PFSK-1 (cell line): ENCODE measurements around the gene DYNLRB2.

ENCODE experiments used
- FOXP2 ChIP-seq: optimal IDR thresholded peaks from 2 replicates; pipeline ENCODE3; 2011; ENCODE audit warnings: borderline replicate concordance, control low read depth, inconsistent platforms; ENCODE audit not compliant: insufficient read depth; ENCODE audit errors: extremely low read length, extremely low read depth
- POLR2AphosphoS5 ChIP-seq: IDR thresholded peaks from 2 replicates; pipeline ENCODE4 v1.6.1; 2012; ENCODE audit warnings: low read depth, mild to moderate bottlenecking, control low read depth, low read length, moderate library complexity
- SIN3A ChIP-seq: IDR thresholded peaks from 2 replicates; pipeline ENCODE4 v1.6.1; 2012; ENCODE audit warnings: mild to moderate bottlenecking, low read length, moderate library complexity, borderline replicate concordance; ENCODE audit not compliant: insufficient read depth
- TAF1 ChIP-seq: IDR thresholded peaks from 2 replicates; pipeline ENCODE4 v1.6.1; 2012; ENCODE audit warnings: low read length, control low read depth, borderline replicate concordance; ENCODE audit not compliant: insufficient read depth
- TF ChIP-seq, protein P1 (sequence below), 2 experiments: IDR thresholded peaks; 2 replicates each; pipeline versions ENCODE4 v1.6.1 to v1.8.0; 2011 to 2012; ENCODE audit warnings: low read depth in 2 of 2, low read length in 2 of 2, control low read depth in 1 of 2, inconsistent platforms in 1 of 2, mild to moderate bottlenecking in 1 of 2, moderate library complexity in 1 of 2; ENCODE audit not compliant: insufficient read depth in 1 of 2

DYNLRB2 gene

DNA sequence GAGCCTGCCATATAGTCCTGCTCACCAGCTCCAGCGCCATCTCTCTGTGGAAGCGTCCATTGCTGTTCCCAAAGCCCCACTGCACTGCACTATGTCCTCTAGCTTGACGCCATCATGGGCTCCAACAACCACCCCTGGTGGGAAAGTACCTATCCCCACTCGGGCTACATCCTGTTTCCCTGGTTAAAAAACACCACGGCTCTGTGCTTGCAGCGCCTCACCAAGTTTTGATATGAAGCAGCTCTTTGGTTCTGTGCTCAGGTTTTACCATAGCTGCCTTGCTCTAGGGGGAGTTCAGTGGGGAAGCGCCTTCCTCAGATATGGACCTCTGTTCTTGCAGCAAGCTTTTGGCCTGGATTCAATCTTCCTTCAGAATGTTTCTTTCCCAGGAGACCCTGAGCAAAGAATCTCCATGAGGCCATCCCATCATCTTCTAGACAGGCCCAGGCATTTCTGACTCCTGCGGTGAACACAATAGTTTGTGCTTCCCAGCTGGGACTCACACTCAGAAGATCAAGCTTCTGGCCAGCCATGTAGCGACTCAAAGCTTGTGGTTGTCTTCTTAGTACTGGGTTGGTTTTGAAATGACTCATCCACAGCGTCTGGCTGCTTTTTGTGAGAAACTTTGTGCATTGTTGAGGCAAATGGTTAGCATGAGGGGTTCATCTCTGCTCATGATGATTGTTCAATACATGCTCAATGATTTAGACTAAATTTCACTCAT is 39.5 kb downstream of the DYNLRB2 start:
- TF ChIP-seq SIN3A (no peak), POLR2AphosphoS5 (no peak), FOXP2 (no peak), TAF1 (no peak)
- TF ChIP-seq, protein P1, sequence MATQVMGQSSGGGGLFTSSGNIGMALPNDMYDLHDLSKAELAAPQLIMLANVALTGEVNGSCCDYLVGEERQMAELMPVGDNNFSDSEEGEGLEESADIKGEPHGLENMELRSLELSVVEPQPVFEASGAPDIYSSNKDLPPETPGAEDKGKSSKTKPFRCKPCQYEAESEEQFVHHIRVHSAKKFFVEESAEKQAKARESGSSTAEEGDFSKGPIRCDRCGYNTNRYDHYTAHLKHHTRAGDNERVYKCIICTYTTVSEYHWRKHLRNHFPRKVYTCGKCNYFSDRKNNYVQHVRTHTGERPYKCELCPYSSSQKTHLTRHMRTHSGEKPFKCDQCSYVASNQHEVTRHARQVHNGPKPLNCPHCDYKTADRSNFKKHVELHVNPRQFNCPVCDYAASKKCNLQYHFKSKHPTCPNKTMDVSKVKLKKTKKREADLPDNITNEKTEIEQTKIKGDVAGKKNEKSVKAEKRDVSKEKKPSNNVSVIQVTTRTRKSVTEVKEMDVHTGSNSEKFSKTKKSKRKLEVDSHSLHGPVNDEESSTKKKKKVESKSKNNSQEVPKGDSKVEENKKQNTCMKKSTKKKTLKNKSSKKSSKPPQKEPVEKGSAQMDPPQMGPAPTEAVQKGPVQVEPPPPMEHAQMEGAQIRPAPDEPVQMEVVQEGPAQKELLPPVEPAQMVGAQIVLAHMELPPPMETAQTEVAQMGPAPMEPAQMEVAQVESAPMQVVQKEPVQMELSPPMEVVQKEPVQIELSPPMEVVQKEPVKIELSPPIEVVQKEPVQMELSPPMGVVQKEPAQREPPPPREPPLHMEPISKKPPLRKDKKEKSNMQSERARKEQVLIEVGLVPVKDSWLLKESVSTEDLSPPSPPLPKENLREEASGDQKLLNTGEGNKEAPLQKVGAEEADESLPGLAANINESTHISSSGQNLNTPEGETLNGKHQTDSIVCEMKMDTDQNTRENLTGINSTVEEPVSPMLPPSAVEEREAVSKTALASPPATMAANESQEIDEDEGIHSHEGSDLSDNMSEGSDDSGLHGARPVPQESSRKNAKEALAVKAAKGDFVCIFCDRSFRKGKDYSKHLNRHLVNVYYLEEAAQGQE (IDR thresholded peaks at IDR 0.05; ENCODE audit: insufficient read depth in 1 of 2, low read depth in 2 of 2, low read length in 2 of 2) = no peak

DNA sequence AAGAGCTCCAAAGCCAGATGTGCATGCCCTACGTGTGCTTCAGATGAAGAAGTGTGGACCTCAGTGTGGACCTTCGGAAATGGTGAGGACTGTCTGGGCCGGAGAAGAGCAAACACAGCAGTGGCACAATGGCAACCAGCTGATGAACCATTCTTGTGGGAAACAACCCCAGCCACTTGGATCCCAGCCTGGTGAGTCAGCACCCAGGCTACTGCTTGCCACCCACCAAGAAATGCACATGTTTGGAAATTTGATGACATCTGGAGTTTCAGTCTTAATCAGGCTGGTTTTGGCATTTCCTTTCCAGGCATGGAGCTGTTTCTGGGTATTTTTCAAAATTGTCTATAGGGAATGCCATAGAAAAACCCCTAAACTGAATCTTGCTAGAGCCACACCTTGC is 42.7 kb downstream of the DYNLRB2 start:
- TF ChIP-seq POLR2AphosphoS5 (no peak), FOXP2 (no peak), SIN3A (no peak), TAF1 (no peak)
- TF ChIP-seq, protein P1 (IDR thresholded peaks at IDR 0.05; ENCODE audit: insufficient read depth in 1 of 2, low read depth in 2 of 2, low read length in 2 of 2) = no peak

DNA sequence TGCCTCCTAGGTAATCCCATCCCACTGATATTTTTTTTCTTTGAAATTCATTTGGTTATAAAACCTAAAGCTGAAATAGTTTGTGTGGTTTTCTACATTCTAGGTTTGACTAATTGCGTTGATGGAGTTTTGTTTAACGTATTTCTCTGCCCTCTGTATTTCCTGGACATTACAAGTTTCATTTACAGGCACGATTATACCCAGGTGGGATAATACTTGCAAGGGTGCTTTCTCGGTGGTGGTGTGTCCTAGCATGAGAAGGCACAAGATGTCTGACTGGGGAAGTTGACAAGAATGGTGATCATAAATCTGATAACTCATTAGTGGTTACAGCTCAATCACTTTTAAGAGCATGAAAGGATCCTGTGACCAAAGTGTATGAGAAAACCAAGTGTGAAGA is 45.0 kb downstream of the DYNLRB2 start:
- TF ChIP-seq POLR2AphosphoS5 = no peak
- TF ChIP-seq FOXP2 = no peak
- no peak for TF ChIP-seq SIN3A
- TF ChIP-seq, protein P1 (IDR thresholded peaks at IDR 0.05; ENCODE audit: insufficient read depth in 1 of 2, low read depth in 2 of 2, low read length in 2 of 2) = no peak
- TF ChIP-seq TAF1 = no peak

DNA sequence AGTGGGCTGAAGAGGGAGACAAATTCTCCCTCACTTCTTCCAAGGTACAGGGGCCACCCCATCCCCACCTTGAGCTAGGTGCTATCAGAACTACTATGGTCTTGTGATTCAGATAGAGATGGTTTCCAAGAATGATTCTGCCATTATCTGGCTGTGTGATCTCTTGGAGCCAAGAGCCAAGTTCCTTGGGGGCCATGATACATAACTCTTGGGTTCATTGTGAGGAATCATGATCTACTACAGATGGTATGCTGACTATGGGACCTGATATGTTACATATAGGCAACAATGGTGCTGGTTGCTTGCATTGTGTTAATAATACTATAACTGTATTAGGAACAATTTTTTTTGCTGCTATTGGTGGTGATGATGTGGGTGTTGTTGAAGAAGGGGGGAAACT is 45.7 kb downstream of the DYNLRB2 start:
- no peak for TF ChIP-seq SIN3A
- TF ChIP-seq TAF1 = no peak
- no peak for TF ChIP-seq FOXP2
- TF ChIP-seq, protein P1 (IDR thresholded peaks at IDR 0.05; ENCODE audit: insufficient read depth in 1 of 2, low read depth in 2 of 2, low read length in 2 of 2) = no peak
- no peak for TF ChIP-seq POLR2AphosphoS5

DNA sequence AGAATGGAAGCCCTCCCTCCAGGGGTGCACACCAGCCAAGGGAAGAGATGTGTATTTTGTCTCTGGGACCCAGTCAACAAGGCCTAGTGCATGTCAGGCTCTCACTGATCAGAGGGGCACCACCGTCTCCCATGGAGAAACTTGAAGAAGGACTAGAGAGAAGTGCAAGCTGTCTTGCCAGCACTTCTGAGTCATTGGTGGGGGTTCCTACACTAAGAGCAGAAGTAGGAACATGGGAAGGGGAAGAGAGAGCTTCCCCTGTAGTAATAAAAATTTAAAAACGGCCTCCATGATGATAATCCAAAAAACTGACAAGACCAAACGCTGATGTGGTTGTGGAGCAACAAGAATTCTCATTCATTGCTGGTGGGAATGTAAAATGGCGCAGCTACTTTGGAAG is 46.3 kb downstream of the DYNLRB2 start:
- TF ChIP-seq SIN3A (no peak), POLR2AphosphoS5 (no peak), TAF1 (no peak)
- TF ChIP-seq, protein P1 (IDR thresholded peaks at IDR 0.05; ENCODE audit: insufficient read depth in 1 of 2, low read depth in 2 of 2, low read length in 2 of 2) = no peak
